ENCODE measurements around the gene HSPA14.

DNA sequence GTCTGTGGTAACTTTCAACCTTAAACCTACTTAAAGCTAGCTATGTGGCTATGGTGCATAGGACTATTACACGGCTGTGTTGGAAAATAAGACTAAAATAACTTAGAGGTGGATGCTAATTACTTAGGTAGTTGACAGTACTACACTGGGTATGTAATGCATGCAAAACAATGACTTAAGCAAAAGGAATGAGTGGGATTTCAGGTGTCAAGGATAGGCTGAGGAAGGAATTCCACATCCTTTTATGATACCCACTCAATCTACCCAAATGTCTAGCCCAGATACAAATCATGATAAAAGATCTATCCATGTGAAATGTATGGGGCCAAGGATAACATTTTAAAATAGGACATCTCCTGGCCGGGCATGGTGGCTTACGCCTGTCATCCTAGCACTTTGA is 14.1 kb upstream of the HSPA14 start:
- TF ChIP-seq, protein P1, sequence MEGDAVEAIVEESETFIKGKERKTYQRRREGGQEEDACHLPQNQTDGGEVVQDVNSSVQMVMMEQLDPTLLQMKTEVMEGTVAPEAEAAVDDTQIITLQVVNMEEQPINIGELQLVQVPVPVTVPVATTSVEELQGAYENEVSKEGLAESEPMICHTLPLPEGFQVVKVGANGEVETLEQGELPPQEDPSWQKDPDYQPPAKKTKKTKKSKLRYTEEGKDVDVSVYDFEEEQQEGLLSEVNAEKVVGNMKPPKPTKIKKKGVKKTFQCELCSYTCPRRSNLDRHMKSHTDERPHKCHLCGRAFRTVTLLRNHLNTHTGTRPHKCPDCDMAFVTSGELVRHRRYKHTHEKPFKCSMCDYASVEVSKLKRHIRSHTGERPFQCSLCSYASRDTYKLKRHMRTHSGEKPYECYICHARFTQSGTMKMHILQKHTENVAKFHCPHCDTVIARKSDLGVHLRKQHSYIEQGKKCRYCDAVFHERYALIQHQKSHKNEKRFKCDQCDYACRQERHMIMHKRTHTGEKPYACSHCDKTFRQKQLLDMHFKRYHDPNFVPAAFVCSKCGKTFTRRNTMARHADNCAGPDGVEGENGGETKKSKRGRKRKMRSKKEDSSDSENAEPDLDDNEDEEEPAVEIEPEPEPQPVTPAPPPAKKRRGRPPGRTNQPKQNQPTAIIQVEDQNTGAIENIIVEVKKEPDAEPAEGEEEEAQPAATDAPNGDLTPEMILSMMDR (IDR thresholded peaks at IDR 0.05; ENCODE audit: low read length), result no peak
- no peak for TF ChIP-seq EZH2 (IDR thresholded peaks at IDR 0.05; ENCODE audit: borderline replicate concordance, low read length)

Measured in OCI-LY1 (cell line).